ENCODE results near the gene TGFBR2.

DNA sequence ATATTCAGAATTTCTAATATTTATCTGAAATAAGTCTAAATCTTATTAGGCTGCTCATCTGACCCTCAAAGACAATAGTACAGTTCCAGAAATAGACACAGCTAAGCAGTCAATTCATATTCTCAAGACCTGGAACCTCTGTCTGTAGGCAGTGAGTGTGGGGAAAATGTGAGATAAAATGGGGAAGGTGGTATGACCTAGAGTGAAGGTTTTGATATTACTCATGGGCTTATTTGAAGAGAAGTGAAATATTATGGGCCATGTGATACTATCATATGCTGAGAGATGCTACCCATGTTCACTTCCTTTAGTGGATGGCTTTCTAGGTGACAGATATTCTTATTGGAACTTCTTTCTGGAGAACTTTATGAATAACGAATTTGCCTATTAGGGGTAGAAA lies 33.5 kb downstream of the TGFBR2 start:
- no peak for TF ChIP-seq CTCF (conservative IDR thresholded peaks at IDR 0.05; ENCODE audit: low read depth, low read length)
- TF ChIP-seq EZH2 (IDR thresholded peaks at IDR 0.05; ENCODE audit: borderline replicate concordance, low read depth, low read length, poor library complexity, severe bottlenecking): no peak
